ENCODE data around the gene MVP.

The MVP gene

GRCh38 chr16:29836623-29837022, 16.4 kb downstream of the MVP start:
- DNase-seq (ENCODE audit: low spot score) = no peak
- no peak for TF ChIP-seq CTCF (IDR thresholded peaks at IDR 0.05; ENCODE audit: extremely low read depth, insufficient read depth, missing control alignments)
- in situ Hi-C loops (cut with MboI; ENCODE audit: low pct_unique_long_range_greater_than_20kb, low sequenced_read_pairs, unreplicated experiment) = no loop called here

- TF ChIP-seq CTCF (IDR thresholded peaks at IDR 0.05; ENCODE audit: extremely low read depth, insufficient read depth, missing control alignments) = no peak
- DNase-seq (ENCODE audit: low spot score) = no peak
- in situ Hi-C loops (cut with MboI; ENCODE audit: low pct_unique_long_range_greater_than_20kb, low sequenced_read_pairs, unreplicated experiment) = no loop called here
These were observed 17.6 kb downstream of the MVP start for GRCh38 chr16:29837841-29838240.

GRCh38 chr16:29839822-29840221, 19.6 kb downstream of the MVP start:
- no peak for TF ChIP-seq CTCF (IDR thresholded peaks at IDR 0.05; ENCODE audit: extremely low read depth, insufficient read depth, missing control alignments)
- in situ Hi-C loops (cut with MboI; ENCODE audit: low pct_unique_long_range_greater_than_20kb, low sequenced_read_pairs, unreplicated experiment) = no loop called here
- DNase-seq (ENCODE audit: low spot score) = no peak

GRCh38 chr16:29840240-29840639, 20.0 kb downstream of the MVP start:
- no peak for TF ChIP-seq CTCF (IDR thresholded peaks at IDR 0.05; ENCODE audit: extremely low read depth, insufficient read depth, missing control alignments)
- no peak for DNase-seq (ENCODE audit: low spot score)
- in situ Hi-C loops (cut with MboI; ENCODE audit: low pct_unique_long_range_greater_than_20kb, low sequenced_read_pairs, unreplicated experiment) = no loop called here

- DNase-seq (ENCODE audit: low spot score) = no peak
- in situ Hi-C loops (cut with MboI; ENCODE audit: low pct_unique_long_range_greater_than_20kb, low sequenced_read_pairs, unreplicated experiment) = no loop called here
- TF ChIP-seq CTCF (IDR thresholded peaks at IDR 0.05; ENCODE audit: extremely low read depth, insufficient read depth, missing control alignments) = no peak
These were observed 21.4 kb downstream of the MVP start for GRCh38 chr16:29841631-29842030.

GRCh38 chr16:29842732-29843346, 22.6 kb downstream of the MVP start:
- in situ Hi-C loops (cut with MboI; ENCODE audit: low pct_unique_long_range_greater_than_20kb, low sequenced_read_pairs, unreplicated experiment) = no loop called here
- TF ChIP-seq CTCF (IDR thresholded peaks at IDR 0.05; ENCODE audit: extremely low read depth, insufficient read depth, missing control alignments) = no peak
- no peak for DNase-seq (ENCODE audit: low spot score)

GRCh38 chr16:29843931-29844330, 23.7 kb downstream of the MVP start:
- no peak for TF ChIP-seq CTCF (IDR thresholded peaks at IDR 0.05; ENCODE audit: extremely low read depth, insufficient read depth, missing control alignments)
- in situ Hi-C loops (cut with MboI; ENCODE audit: low pct_unique_long_range_greater_than_20kb, low sequenced_read_pairs, unreplicated experiment) = no loop called here
- DNase-seq (ENCODE audit: low spot score) = no peak
